Neural cell (in vitro differentiated cells): ENCODE data around the gene ADARB2. TPM values are rescaled to one million over a fixed set of nuclear protein-coding genes. Genes with fewer than 3 reads are reported as not detected.

Experiments
- H2AFZ ChIP-seq: fragments of 200-600, 300-800 bp; sonication (generic), shearing (Covaris generic); 2 replicates; pipeline ENCODE4 v1.6.0; 2014; ENCODE audit warnings: low read depth, mild to moderate bottlenecking, antibody characterized with exemption, low read length, moderate library complexity
- H3F3A ChIP-seq: fragments of 200-600 bp; shearing (Covaris generic); 2 replicates; pipeline ENCODE4 v1.6.1; 2016; ENCODE audit warnings: mild to moderate bottlenecking, moderate library complexity, mixed read lengths, antibody characterized with exemption, low read length; ENCODE audit not compliant: insufficient read depth, poor library complexity, severe bottlenecking
- H3K27ac ChIP-seq: fragments of 200-600, 300-800 bp; sonication (generic), shearing (Covaris generic); 2 replicates; pipeline ENCODE4 v1.5.1; 2014; ENCODE audit warnings: mild to moderate bottlenecking, low read length, moderate library complexity
- H3K27me3 ChIP-seq: fragments of 300-800, 200-600 bp; sonication (generic), shearing (Covaris generic); 2 replicates; pipeline ENCODE4 v1.6.0; 2014; ENCODE audit warnings: mild to moderate bottlenecking, low read depth, low read length, moderate library complexity; ENCODE audit not compliant: insufficient read depth
- H3K36me3 ChIP-seq: fragments of 300-800, 200-600 bp; sonication (generic), shearing (Covaris generic); 2 replicates; pipeline ENCODE4 v1.5.1; 2014; ENCODE audit warnings: mild to moderate bottlenecking, antibody characterized with exemption, low read length, moderate library complexity; ENCODE audit not compliant: insufficient read depth
- H3K4me2 ChIP-seq: fragments of 300-800, 200-600 bp; sonication (generic), shearing (Covaris generic); 2 replicates; pipeline ENCODE4 v1.6.0; 2014; ENCODE audit warnings: mild to moderate bottlenecking, low read length
- H3K4me3 ChIP-seq: fragments of 300-800, 200-600 bp; sonication (generic), shearing (Covaris generic); 2 replicates; pipeline ENCODE4 v1.5.1; 2014; ENCODE audit warnings: mild to moderate bottlenecking, low read length, moderate library complexity
- H3K79me2 ChIP-seq: fragments of 200-600 bp; shearing (Covaris generic); replicated peaks from 2 replicates; pipeline ENCODE4 v1.6.0; 2014; ENCODE audit warnings: mild to moderate bottlenecking, low read length, moderate library complexity; ENCODE audit not compliant: insufficient read depth
- H3K9ac ChIP-seq: fragments of 300-800, 200-600 bp; sonication (generic), shearing (Covaris generic); 2 replicates; pipeline ENCODE4 v1.6.1; 2016; ENCODE audit warnings: mild to moderate bottlenecking, low read length, mixed read lengths
- H3K9me2 ChIP-seq: fragments of 200-600 bp; shearing (Covaris generic); 2 replicates; pipeline ENCODE4 v1.6.1; 2016; ENCODE audit warnings: mild to moderate bottlenecking, low read length, mixed read lengths; ENCODE audit not compliant: insufficient read depth
- H3K9me3 ChIP-seq: fragments of 200-600, 300-800 bp; sonication (generic), shearing (Covaris generic); 2 replicates; pipeline ENCODE4 v1.6.1; 2016; ENCODE audit warnings: mild to moderate bottlenecking, mixed run types, low read length, moderate library complexity, mixed read lengths
- H4K20me1 ChIP-seq: fragments of 200-600 bp; shearing (Covaris generic); 2 replicates; pipeline ENCODE4 v1.6.1; 2016; ENCODE audit warnings: mild to moderate bottlenecking, mixed run types; ENCODE audit not compliant: insufficient read depth
- CTCF ChIP-seq: fragments of 450-650 bp; IDR thresholded peaks from 2 replicates; pipeline ENCODE4 v1.5.1; 2014; ENCODE audit warnings: antibody characterized with exemption, mild to moderate bottlenecking, moderate library complexity; ENCODE audit not compliant: poor library complexity, severe bottlenecking
- EP300 ChIP-seq: fragments of 450-650 bp; conservative IDR thresholded peaks from 2 replicates; pipeline ENCODE4 v1.6.1; 2014; ENCODE audit warnings: antibody characterized with exemption, mild to moderate bottlenecking, moderate library complexity; ENCODE audit not compliant: poor library complexity, severe bottlenecking
- EZH2 ChIP-seq: fragments of 200-600, 300-800 bp; shearing (Covaris generic), sonication (generic); IDR thresholded peaks from 2 replicates; pipeline ENCODE4 v1.6.1; 2014; ENCODE audit warnings: antibody characterized with exemption, low read length, borderline replicate concordance, mild to moderate bottlenecking; ENCODE audit not compliant: insufficient read depth, poor library complexity, severe bottlenecking
- MXI1 ChIP-seq: fragments of 450-650 bp; conservative IDR thresholded peaks from 2 replicates; pipeline ENCODE4 v1.6.1; 2014; ENCODE audit warnings: antibody characterized with exemption, mild to moderate bottlenecking; ENCODE audit not compliant: poor library complexity, severe bottlenecking
- POLR2AphosphoS5 ChIP-seq: IDR thresholded peaks from 2 replicates; pipeline ENCODE4 v1.6.1; 2012
- RAD21 ChIP-seq: fragments of 450-650 bp; conservative IDR thresholded peaks from 2 replicates; pipeline ENCODE4 v1.6.1; 2014; ENCODE audit warnings: antibody characterized with exemption, mild to moderate bottlenecking, moderate library complexity
- REST ChIP-seq: IDR thresholded peaks from 2 replicates; pipeline ENCODE4 v1.6.1; 2012; ENCODE audit warnings: borderline replicate concordance
- SMC3 ChIP-seq: fragments of 450-650 bp; conservative IDR thresholded peaks from 2 replicates; pipeline ENCODE4 v1.6.1; 2014; ENCODE audit warnings: antibody characterized with exemption, mild to moderate bottlenecking, moderate library complexity; ENCODE audit not compliant: poor library complexity
- TAF1 ChIP-seq: IDR thresholded peaks from 2 replicates; pipeline ENCODE4 v1.6.1; 2012; ENCODE audit warnings: low read depth
- polyA plus RNA-seq: library from polyadenylated mRNA; depleted of rRNA; stranded (reverse); fragments of >200 nt; gene quantifications from 2 replicates; pipeline ENCODE4 v1.2.3, GENCODE V29; 2014

Gene ADARB2
- polyA plus RNA-seq, 1 donor from 2014 or later: 3.6 TPM

- TF ChIP-seq MXI1 (no peak), CTCF (no peak), EP300 (no peak), POLR2AphosphoS5 (no peak), RAD21 (no peak), EZH2 (no peak), TAF1 (no peak)
- Histone ChIP-seq H3K27me3 (no peaks in the 10 kb centered on the region), H3K4me3 (no peak overlapping the region), H3F3A (no peaks in the 10 kb centered on the region), H4K20me1 (no peaks in the 10 kb centered on the region), H2AFZ (no peak overlapping the region), H3K79me2 (no peaks in the 10 kb centered on the region), H3K27ac (no peak overlapping the region), H3K36me3 (no peaks in the 10 kb centered on the region), H3K9ac (no peak overlapping the region), H3K4me2 (no peak overlapping the region), H3K9me2 (no peaks in the 10 kb centered on the region), H3K9me3 (no peaks in the 10 kb centered on the region)
Observed at GRCh38 chr10:1184541-1185430, 552.5 kb downstream of the ADARB2 start.

GRCh38 chr10:1183701-1184100 lies 553.6 kb downstream of the ADARB2 start:
- no peaks in the 10 kb centered on the region for H3K9me3 ChIP-seq
- no peak overlapping the region for H3K4me3 ChIP-seq
- no peak overlapping the region for H2AFZ ChIP-seq
- TF ChIP-seq MXI1: no peak
- TF ChIP-seq EP300: no peak
- no peak for TF ChIP-seq RAD21
- no peak for TF ChIP-seq SMC3
- TF ChIP-seq POLR2AphosphoS5: no peak
- no peak for TF ChIP-seq CTCF
- TF ChIP-seq REST: no peak
- TF ChIP-seq TAF1: no peak
- TF ChIP-seq EZH2: no peak
- no peak overlapping the region for H3K4me2 ChIP-seq
- no peaks in the 10 kb centered on the region for H3K79me2 ChIP-seq
- H3K27me3 ChIP-seq: no peaks in the 10 kb centered on the region
- H3K9me2 ChIP-seq: no peaks in the 10 kb centered on the region
- H3K36me3 ChIP-seq: no peaks in the 10 kb centered on the region
- no peaks in the 10 kb centered on the region for H4K20me1 ChIP-seq
- no peak overlapping the region for H3K27ac ChIP-seq
- H3F3A ChIP-seq: no peaks in the 10 kb centered on the region
- no peak overlapping the region for H3K9ac ChIP-seq
